Large intestine (tissue), 3 donors: ENCODE measurements around the gene GPR137. TPM values are rescaled to one million over a fixed set of nuclear protein-coding genes. Genes with fewer than 3 reads are reported as not detected.
"Not testable (repeated sequence)": the region's sequence is repeated elsewhere in the genome, so short reads cannot be mapped to it uniquely, and the experiment has no call there.

ENCODE experiments used
- DNase-seq, 2 donors: peaks; one replicate each; pipeline versions ENCODE4 v3.0.0 to v3.0.0-alpha.2; 2013
- H3K27ac ChIP-seq: one replicate; pipeline ENCODE4 v1.5.1; 2013; ENCODE audit warnings: low read length
- H3K27me3 ChIP-seq: 2 replicates; pipeline ENCODE4 v1.6.1; 2013; ENCODE audit warnings: low read length; ENCODE audit not compliant: control insufficient read depth, insufficient read depth
- H3K36me3 ChIP-seq: 2 replicates; pipeline ENCODE4 v1.6.1; 2013; ENCODE audit warnings: low read length; ENCODE audit not compliant: control insufficient read depth, insufficient read depth
- H3K4me1 ChIP-seq: one replicate; pipeline ENCODE4 v1.6.1; 2013; ENCODE audit warnings: low read length; ENCODE audit not compliant: control insufficient read depth, insufficient read depth
- H3K4me3 ChIP-seq: one replicate; pipeline ENCODE4 v1.5.1; 2013; ENCODE audit warnings: low read length
- H3K9me3 ChIP-seq: one replicate; pipeline ENCODE4 v1.6.1; 2013; ENCODE audit warnings: mild to moderate bottlenecking, low read depth, low read length, moderate library complexity; ENCODE audit not compliant: control insufficient read depth
- WGBS: methylation state at CpG from one replicate; pipeline ENCODE4 v1.1.5; 2013; ENCODE audit warnings: low lambda C conversion rate; ENCODE audit not compliant: insufficient coverage; 5-methylcytosine and 5-hydroxymethylcytosine counted together
- polyA plus RNA-seq: library from polyadenylated mRNA; unstranded; fragments of 120-200 nt; gene quantifications from one replicate; pipeline ENCODE4 v1.2.1, GENCODE V29; 2013

GPR137 gene
- polyA plus RNA-seq, 1 donor = 20.6 TPM

DNA sequence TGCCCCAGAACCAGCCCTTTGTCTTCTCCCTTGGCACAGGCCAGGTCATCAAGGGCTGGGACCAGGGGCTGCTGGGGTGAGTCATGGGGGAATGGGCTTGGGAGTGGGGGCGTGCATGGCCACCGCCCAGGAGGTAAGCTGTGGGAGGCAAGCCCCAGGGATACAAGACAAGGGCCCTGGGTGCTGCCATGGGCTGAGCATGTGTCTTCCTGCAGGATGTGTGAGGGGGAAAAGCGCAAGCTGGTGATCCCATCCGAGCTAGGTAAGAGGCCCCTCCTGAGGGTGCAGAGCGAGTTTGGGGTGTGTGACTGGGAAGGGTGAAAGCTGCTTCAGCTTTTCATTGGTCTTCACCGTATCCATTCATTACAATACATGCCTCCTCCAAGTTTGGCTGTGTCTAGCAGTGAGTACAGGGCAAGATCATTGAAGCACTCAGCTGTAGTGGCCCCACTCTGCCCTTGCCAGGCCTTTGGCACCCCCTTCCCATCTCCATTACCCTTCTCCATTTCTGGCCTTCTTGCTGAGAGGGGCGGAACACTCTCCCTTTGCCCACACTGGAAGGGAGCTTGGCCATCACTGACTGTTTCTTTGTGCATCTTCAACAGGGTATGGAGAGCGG lies 42.3 kb upstream of the GPR137 start:
- DNase-seq = no peak
- no peak overlapping the region for H3K27ac ChIP-seq
- H3K36me3 ChIP-seq = peaks cover 27% of the 10 kb centered on the region
- H3K4me1 ChIP-seq = peaks cover 38% of the 10 kb centered on the region
- H3K27me3 ChIP-seq = no peaks in the 10 kb centered on the region
- no CpG with 5 or more reads among the region's 8 CpGs for WGBS
- H3K9me3 ChIP-seq = no peaks in the 10 kb centered on the region
- no peak overlapping the region for H3K4me3 ChIP-seq

DNA sequence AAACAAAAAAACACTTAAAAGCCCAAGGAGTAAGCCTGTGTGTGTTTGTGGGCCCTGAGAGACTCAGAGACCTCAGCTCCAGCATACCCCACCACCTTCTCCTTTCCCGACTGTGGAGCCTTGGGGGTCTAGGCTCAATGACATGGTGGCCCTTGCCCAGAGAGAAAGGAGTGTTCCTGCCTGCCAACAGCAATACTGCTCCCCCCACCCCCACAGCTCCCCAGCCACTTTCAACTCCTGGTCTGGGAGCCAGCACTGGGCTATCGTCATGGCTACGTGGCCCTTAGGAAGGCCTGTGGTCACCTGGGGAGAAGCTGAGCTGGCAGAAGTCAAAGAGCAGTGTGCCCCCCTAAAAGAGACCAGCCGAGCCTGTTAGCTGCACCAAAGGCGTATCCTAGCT lies 41.5 kb upstream of the GPR137 start:
- peaks cover 20% of the 10 kb centered on the region for H3K36me3 ChIP-seq
- WGBS = no CpG with 5 or more reads among the region's 5 CpGs
- no peaks in the 10 kb centered on the region for H3K9me3 ChIP-seq
- no peak overlapping the region for H3K4me3 ChIP-seq
- H3K4me1 ChIP-seq = peaks cover 44% of the 10 kb centered on the region
- no peak for DNase-seq
- H3K27ac ChIP-seq = no peak overlapping the region
- no peaks in the 10 kb centered on the region for H3K27me3 ChIP-seq

DNA sequence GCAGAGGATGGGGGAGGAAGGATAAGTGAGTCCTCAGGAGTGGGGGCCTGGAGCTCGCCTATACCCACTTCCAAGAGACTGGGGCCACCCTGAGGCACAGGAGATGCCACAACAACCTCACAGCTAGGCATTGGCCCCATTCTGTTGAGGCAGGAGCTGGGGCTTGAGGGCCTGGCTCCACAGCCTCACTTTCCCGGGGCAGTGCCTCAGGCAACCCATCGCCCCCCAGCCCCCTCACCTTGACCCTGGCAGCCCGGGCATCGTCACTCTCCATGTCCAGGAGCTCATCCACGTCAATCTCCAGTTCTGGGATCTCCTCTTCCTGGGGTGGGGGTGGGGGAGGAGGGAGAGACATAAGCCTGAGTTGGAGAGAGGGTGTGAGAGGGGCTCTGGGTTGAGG lies 40.7 kb upstream of the GPR137 start:
- WGBS = no CpG with 5 or more reads among the region's 6 CpGs
- DNase-seq = no peak
- Histone ChIP-seq H3K9me3 (no peaks in the 10 kb centered on the region), H3K27ac (peak overlapping the region; percentile 89), H3K4me3 (peak overlapping the region; percentile 83), H3K4me1 (peaks cover 47% of the 10 kb centered on the region), H3K27me3 (no peaks in the 10 kb centered on the region), H3K36me3 (peaks cover 16% of the 10 kb centered on the region)

DNA sequence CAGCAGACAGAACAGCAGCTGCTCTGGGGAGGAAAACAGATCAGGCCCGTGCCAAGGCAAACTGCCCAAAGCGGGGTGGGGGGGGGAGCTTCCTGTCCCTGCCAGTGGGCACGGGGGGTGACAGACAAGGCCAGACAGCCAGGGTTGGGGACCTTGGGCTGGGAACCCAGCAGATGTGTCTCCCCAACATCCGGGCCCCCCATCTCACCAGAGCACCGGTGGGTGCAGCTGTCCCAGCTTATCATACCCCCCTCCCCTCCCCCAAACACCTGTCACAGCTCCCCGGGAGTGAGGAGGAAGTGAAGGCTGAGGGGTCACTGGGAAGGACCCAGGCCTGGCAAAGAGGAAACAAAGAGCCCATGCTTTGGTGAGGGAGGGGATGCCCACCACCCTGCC lies 40.2 kb upstream of the GPR137 start:
- no peak for DNase-seq
- WGBS = no CpG with 5 or more reads among the region's 6 CpGs

DNA sequence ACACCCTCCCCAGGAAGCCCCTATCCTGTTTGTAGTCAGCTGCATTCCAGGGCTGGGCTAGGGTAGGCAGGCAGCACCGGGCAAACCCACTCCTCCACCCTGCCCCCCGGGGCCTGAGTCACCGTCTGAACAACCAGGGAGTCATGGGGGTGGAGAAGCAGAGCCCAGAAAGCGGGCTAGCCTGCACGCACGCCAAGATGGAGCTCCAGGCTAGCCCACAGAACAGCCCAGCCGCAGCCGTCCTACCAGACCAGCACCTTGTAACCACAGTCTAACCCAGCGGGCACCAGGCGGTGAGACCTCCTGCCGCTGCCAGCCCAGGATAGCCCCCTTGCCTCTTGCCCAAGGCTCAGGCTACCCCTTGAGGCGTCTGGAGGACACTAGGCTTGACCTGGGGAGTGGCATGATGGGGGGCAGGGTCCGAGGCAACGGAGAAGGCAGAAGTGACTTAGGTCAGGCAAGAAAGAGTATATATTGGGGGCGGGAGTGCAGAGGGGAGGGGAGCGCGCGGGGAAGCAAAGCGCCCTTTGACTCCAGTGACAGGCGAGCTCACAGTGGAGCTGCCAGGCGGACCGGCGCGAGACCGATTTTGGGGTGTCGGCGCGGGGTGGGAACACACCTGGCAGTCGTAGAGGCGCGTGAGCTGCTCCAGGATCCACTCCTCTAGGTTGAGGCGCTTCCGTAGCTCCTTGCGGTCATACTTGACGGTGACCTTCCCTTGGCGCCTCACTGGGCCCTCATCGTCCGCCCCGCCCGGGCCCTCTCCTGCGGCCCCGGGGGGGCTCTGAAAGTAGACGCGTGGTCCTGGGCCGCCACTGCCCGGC lies 39.6 kb upstream of the GPR137 start:
- WGBS = no CpG with 5 or more reads among the region's 46 CpGs
- Histone ChIP-seq H3K4me1 (peaks cover 50% of the 10 kb centered on the region), H3K27ac (peak overlapping the region; percentile 89), H3K9me3 (no peaks in the 10 kb centered on the region), H3K27me3 (no peaks in the 10 kb centered on the region), H3K36me3 (peaks cover 16% of the 10 kb centered on the region), H3K4me3 (peak overlapping the region; percentile 83)
- DNase-seq = peak; percentile 74 to 83

More for the DNA sequence above, 40.2 kb upstream of the GPR137 start:
- no peaks in the 10 kb centered on the region for H3K9me3 ChIP-seq
- peak overlapping the region; percentile 89 for H3K27ac ChIP-seq
- peaks cover 47% of the 10 kb centered on the region for H3K4me1 ChIP-seq
- no peaks in the 10 kb centered on the region for H3K27me3 ChIP-seq
- H3K4me3 ChIP-seq = peak overlapping the region; percentile 83
- peaks cover 16% of the 10 kb centered on the region for H3K36me3 ChIP-seq

DNA sequence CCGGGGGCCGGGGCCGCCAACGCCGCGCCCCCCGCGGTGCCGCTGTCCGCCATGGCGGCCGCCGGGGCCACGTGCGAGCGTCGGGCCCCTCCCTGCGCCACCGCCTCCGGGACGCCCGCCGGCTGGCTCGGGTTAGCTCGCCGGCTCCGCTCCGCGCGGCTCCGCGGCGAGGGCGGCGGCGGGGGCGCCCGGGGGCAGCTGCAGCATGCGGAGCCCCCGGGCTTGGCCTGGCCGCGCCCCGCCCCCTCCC lies 39.1 kb upstream of the GPR137 start:
- no CpG with 5 or more reads among the region's 43 CpGs for WGBS
- DNase-seq = not testable (repeated sequence)

DNA sequence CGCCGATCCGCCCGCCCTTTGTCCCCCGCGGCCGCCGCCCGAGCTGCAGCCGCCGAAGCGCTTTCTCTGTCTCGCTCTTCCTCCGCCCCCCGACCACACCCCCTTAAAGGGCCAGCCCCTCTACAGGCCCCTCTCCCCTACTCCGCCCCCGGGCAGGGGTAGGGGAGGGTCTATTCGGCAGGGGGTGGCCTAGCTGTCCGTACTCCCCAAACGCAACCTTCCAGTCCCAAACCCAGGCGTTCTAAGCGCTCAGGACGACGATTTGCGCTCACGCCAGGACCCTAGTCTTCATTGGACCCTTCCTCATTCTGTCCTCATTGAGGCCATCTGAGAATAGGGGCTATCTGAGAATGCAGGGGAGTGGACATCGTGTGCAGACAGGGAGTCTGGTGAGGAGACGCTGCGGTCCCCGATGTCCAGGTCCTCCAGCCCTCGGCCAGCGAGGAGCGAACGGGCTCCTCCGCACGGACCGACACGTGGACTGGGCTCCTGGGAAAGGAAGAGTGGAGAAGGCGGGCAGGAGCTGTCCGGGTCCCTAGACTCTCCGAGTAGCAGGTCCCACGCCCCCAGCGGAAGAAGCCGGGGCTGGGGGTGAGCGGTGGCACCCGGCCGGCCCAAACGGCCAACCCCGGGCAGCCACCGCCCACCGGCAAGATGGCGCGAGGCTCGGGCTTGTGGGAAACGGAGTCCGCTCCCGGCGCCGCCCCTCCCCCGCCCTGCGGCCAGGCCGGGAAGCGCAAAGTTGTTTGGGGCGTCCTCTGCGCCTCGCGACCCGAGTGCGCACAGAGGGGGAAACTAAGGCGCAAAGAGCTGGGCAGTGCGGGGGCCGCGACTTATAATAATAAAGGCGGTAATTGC lies 38.5 kb upstream of the GPR137 start, which contains the start of gene PPP1R14B:
TSS of gene PPP1R14B (minus strand) at position 73 of the 858 bp plus-strand sequence. CDS start 270 bp downstream, outside the sequence.
- H3K4me3 ChIP-seq = peak within 1 kb of the TSS; percentile 83
- peaks cover 52% of the 10 kb centered on the region for H3K4me1 ChIP-seq
- H3K36me3 ChIP-seq = peaks cover 16% of the 10 kb centered on the region
- H3K9me3 ChIP-seq = no peaks in the 10 kb centered on the region
- peak within 1 kb of the TSS; percentile 91 for H3K27ac ChIP-seq
- H3K27me3 ChIP-seq = no peaks in the 10 kb centered on the region
- DNase-seq = peak; percentile 74 to 86
- WGBS = no CpG with 5 or more reads among the region's 74 CpGs

More for the DNA sequence above, 39.1 kb upstream of the GPR137 start:
- not testable (repeated sequence) for H3K27me3 ChIP-seq, H3K9me3 ChIP-seq, H3K4me3 ChIP-seq
- peak overlapping the region; percentile 89 for H3K27ac ChIP-seq
- peaks cover 16% of the 10 kb centered on the region for H3K36me3 ChIP-seq
- H3K4me1 ChIP-seq = peaks cover 52% of the 10 kb centered on the region

DNA sequence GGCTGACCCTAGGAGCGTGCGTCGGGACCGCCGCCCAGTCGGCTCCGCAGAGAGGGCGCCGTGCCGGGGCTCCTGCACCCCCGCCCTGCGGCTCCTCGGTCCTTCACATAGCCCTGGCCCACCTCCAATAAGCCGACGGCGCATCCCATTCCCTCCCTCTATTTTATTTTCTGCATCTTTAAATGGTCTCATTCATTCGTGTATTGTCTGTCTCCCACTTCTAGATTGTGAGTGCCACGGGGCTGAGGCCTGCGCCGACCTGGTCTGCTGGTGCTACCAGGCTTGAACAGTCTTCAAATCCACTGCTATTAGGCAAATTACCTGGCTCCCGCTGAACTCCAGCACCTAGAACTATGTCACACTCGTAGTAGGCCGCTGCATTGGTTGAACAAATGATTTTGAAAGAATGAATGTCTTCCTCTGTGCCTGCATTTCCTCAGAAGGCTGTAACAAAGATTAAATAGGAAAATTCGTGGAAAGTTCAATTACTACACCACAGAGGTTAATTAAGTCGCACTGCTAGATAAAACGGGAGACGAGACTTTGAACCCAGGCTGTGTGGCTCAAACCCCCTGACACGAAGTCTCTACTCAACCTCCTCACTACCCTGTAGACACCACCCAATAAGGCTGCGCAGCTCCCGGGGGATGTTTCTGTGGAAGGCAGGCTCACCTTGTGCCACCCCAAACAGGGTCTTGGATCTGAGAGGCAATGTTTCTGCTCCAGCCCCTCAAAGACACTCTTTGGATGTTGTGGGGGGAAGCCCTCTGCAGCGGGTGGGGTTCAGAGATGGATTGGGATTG lies 37.7 kb upstream of the GPR137 start:
- 20% methylated on average over 2 of the region's 31 CpGs for WGBS

DNA sequence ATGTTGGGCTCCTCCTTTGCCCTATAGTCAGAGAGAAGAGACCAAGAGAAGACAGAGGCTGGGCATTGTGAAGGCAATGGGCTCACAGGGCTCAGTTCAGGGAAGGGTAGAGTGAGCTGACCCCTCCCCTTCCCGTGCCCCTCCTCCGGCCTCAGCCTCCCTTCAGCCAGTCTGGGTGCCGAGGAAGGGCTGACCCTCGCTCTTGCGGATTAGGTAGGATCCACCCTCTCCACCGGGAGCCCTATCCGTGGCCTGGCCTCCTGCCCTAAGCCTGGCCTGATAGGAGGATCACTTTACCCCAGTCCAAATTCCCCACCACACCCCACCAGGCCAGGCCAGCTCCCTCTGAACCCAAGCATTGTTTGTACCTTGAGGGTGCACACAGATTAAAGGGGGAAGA lies 37.1 kb upstream of the GPR137 start:
- no CpG with 5 or more reads among the region's 7 CpGs for WGBS
- Histone ChIP-seq H3K27ac (no peak overlapping the region), H3K36me3 (peaks cover 14% of the 10 kb centered on the region), H3K9me3 (no peaks in the 10 kb centered on the region), H3K4me3 (no peak overlapping the region), H3K27me3 (no peaks in the 10 kb centered on the region), H3K4me1 (peaks cover 51% of the 10 kb centered on the region)
- DNase-seq = no peak

More for the DNA sequence above, 37.7 kb upstream of the GPR137 start:
- Histone ChIP-seq H3K36me3 (peaks cover 15% of the 10 kb centered on the region), H3K27ac (peak overlapping the region; percentile 91), H3K4me1 (peaks cover 49% of the 10 kb centered on the region), H3K9me3 (no peaks in the 10 kb centered on the region), H3K4me3 (peak overlapping the region; percentile 80), H3K27me3 (no peaks in the 10 kb centered on the region)
- peak in 1 of 2 donors; percentile 64 for DNase-seq
